NT2/D1 (cell line): ENCODE measurements around the gene DPH7.
"Not testable (repeated sequence)": the region's sequence is repeated elsewhere in the genome, so short reads cannot be mapped to it uniquely, and the experiment has no call there.

Experiments used
- DNase-seq: peaks from one replicate; pipeline ENCODE4 v3.0.0-alpha.2; 2011; ENCODE audit warnings: low read depth, low spot score
- H3K27me3 ChIP-seq: 2 replicates; pipeline ENCODE4 v1.6.0; 2011; ENCODE audit warnings: mild to moderate bottlenecking; ENCODE audit not compliant: insufficient read length, insufficient read depth
- H3K36me3 ChIP-seq: 2 replicates; pipeline ENCODE4 v1.6.1; 2011; ENCODE audit warnings: mild to moderate bottlenecking, low read length, mixed read lengths; ENCODE audit not compliant: insufficient read depth, insufficient read length
- H3K4me1 ChIP-seq: 2 replicates; pipeline ENCODE4 v1.5.1; 2011; ENCODE audit not compliant: insufficient read depth, insufficient read length
- H3K4me3 ChIP-seq: 2 replicates; pipeline ENCODE4 v1.5.1; 2011; ENCODE audit warnings: low read depth; ENCODE audit not compliant: insufficient read length
- H3K9ac ChIP-seq: 2 replicates; pipeline ENCODE4 v1.6.0; 2011; ENCODE audit warnings: low read depth; ENCODE audit not compliant: insufficient read length
- H3K9me3 ChIP-seq: 2 replicates; pipeline ENCODE4 v1.5.1; 2011; ENCODE audit warnings: mild to moderate bottlenecking, low read length; ENCODE audit not compliant: insufficient read depth
- SUZ12 ChIP-seq: IDR thresholded peaks from 2 replicates; pipeline ENCODE4 v1.6.1; 2011; ENCODE audit not compliant: insufficient read length, insufficient read depth; ENCODE audit errors: extremely low read depth
- YY1 ChIP-seq: IDR thresholded peaks from 2 replicates; pipeline ENCODE4 v1.6.1; 2011; ENCODE audit not compliant: insufficient read length, insufficient read depth
- ZNF274 ChIP-seq: IDR thresholded peaks from 2 replicates; pipeline ENCODE4 v1.6.1; 2011; ENCODE audit warnings: mild to moderate bottlenecking, low read depth, low read length

Gene DPH7

GRCh38 chr9:137511758-137512463 lies 66.8 kb downstream of the DPH7 start:
- no peaks in the 10 kb centered on the region for H3K9me3 ChIP-seq
- DNase-seq, result no peak
- TF ChIP-seq SUZ12 (no peak), ZNF274 (no peak), YY1 (no peak)
- peaks cover 4% of the 10 kb centered on the region for H3K4me1 ChIP-seq
- H3K36me3 ChIP-seq, result no peaks in the 10 kb centered on the region
- no peak overlapping the region for H3K4me3 ChIP-seq
- no peaks in the 10 kb centered on the region for H3K27me3 ChIP-seq
- no peak overlapping the region for H3K9ac ChIP-seq

DNA sequence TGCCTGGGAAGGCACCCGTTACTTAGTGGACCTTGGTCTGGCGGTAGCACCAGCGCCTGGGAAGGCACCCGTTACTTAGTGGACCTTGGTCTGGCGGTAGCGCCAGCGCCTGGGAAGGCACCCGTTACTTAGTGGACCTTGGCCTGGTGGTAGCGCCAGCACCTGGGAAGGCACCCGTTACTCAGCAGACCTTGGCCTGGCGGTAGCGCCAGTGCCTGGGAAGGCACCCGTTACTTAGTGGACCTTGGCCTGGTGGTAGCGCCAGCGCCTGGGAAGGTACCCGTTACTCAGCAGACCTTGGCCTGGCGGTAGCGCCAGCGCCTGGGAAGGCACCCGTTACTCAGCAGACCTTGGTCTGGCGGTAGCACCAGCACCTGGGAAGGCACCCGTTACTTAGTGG lies 67.6 kb downstream of the DPH7 start:
- not testable (repeated sequence) for DNase-seq, H3K4me1 ChIP-seq, H3K36me3 ChIP-seq, H3K27me3 ChIP-seq, H3K9ac ChIP-seq, H3K9me3 ChIP-seq, H3K4me3 ChIP-seq

DNA sequence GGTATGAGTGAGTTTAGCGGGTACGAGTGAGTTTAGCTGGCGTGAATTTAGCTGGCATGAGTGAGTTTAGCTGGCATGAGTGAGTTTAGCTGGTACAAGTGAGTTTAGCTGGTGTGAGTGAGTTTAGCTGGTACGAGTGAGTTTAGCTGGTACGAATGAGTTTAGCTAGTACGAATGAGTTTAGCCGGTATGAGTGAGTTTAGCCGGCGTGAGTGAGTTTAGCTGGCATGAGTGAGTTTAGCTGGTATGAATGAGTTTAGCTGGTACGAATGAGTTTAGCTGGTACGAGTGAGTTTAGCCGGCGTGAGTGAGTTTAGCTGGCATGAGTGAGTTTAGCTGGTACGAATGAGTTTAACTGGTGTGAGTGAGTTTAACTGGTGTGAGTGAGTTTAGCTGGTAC lies 69.5 kb downstream of the DPH7 start:
- no peaks in the 10 kb centered on the region; the same call in 1 of the 2 replicates for H3K9me3 ChIP-seq
- no peak overlapping the region for H3K9ac ChIP-seq
- no peak overlapping the region for H3K4me3 ChIP-seq
- DNase-seq, result no peak
- H3K36me3 ChIP-seq, result no peaks in the 10 kb centered on the region
- no peaks in the 10 kb centered on the region for H3K27me3 ChIP-seq
- H3K4me1 ChIP-seq, result no peaks in the 10 kb centered on the region
- no peak for TF ChIP-seq YY1
- TF ChIP-seq SUZ12, result no peak
- TF ChIP-seq ZNF274, result no peak

GRCh38 chr9:137506702-137507171 lies 72.0 kb downstream of the DPH7 start:
- DNase-seq, result no peak
- no peaks in the 10 kb centered on the region for H3K27me3 ChIP-seq
- H3K9me3 ChIP-seq, result no peaks in the 10 kb centered on the region; the same call in 1 of the 2 replicates
- H3K4me1 ChIP-seq, result peaks cover 3% of the 10 kb centered on the region
- H3K9ac ChIP-seq, result no peak overlapping the region
- H3K36me3 ChIP-seq, result no peaks in the 10 kb centered on the region
- no peak for TF ChIP-seq SUZ12
- TF ChIP-seq YY1, result no peak
- TF ChIP-seq ZNF274, result no peak
- no peak overlapping the region for H3K4me3 ChIP-seq

DNA sequence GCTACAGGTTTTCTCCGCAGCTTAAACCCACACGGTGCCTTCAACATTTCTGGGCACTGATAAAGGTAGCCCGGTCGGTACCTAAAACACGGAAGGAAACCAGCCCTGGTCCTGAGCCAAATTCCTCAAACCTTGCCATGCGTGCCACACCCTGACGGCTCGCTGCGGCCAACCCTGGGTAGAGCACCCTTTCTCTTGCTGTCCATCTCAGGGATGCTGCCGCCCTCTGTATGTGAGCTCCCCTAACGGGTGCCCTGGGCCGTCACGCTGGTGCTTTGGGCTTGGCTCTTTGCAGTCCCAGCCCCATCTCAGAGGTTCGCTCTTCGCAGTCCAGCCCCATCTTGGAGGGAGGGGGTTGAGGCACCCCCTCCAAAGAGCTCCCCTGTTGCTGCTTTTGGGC lies 72.5 kb downstream of the DPH7 start:
- Histone ChIP-seq H3K27me3 (no peaks in the 10 kb centered on the region), H3K4me1 (peaks cover 4% of the 10 kb centered on the region), H3K9ac (no peak overlapping the region), H3K9me3 (no peaks in the 10 kb centered on the region; the same call in 1 of the 2 replicates), H3K36me3 (no peaks in the 10 kb centered on the region), H3K4me3 (no peak overlapping the region)
- no peak for TF ChIP-seq SUZ12
- TF ChIP-seq YY1, result no peak
- no peak for TF ChIP-seq ZNF274
- no peak for DNase-seq

DNA sequence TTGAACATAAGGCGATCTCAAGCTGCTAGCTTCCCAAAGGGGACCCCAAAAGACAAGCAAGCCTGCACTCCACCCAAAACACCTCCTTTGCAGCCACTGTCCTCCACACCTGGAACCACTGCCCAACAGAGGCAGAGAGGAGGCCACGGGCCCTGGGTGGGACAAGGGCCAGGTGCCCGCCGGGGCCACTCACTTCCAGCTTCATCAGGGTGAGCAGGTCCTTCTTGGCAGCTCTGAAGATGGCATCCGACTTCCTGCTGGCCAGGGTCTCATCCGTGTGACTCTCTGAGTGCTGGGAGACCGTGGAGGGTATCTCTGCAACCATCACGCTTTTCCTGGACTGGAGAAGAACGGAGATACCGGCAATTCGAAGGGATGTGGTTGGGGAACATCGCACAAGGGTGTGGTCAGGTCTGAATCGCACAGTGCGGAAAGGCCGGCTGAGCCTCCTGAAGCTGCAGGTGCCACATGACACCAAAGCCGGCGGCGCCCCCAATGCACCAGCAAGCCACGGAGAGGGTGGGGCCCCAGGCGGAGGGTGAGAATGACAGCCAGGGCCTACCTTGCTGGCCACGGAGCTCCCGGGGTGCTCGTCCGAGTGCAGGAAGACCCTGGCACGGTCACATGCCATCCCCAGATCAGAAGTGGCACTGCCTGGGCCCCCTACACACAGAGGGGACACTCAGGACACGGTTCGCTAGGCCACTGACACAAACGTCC lies 73.1 kb downstream of the DPH7 start:
- H3K4me3 ChIP-seq, result no peak overlapping the region
- no peaks in the 10 kb centered on the region for H3K36me3 ChIP-seq
- peaks cover 8% of the 10 kb centered on the region for H3K4me1 ChIP-seq
- no peak overlapping the region for H3K9ac ChIP-seq
- H3K9me3 ChIP-seq, result no peaks in the 10 kb centered on the region; the same call in 1 of the 2 replicates
- H3K27me3 ChIP-seq, result peaks cover 2% of the 10 kb centered on the region
- TF ChIP-seq SUZ12, result no peak
- TF ChIP-seq ZNF274, result no peak
- TF ChIP-seq YY1, result no peak
- no peak for DNase-seq
